WI38 (cell line): Measurements from ENCODE around the gene AKR1A1.

Experiments
- H3K4me3 ChIP-seq: 2 replicates; pipeline ENCODE4 v1.5.1; 2011; ENCODE audit warnings: low read depth, mild to moderate bottlenecking, control low read depth, low read length
- CTCF ChIP-seq: IDR thresholded peaks from 2 replicates; pipeline ENCODE4 v1.5.1; 2012; ENCODE audit warnings: low read depth, mild to moderate bottlenecking, control low read depth, low read length

Gene AKR1A1

GRCh38 chr1:45583264-45583665, 32.6 kb downstream of the AKR1A1 start:
- H3K4me3 ChIP-seq = peak overlapping the region; percentile 80
- no peak for TF ChIP-seq CTCF

- TF ChIP-seq CTCF = no peak
- peak within 1 kb of the TSS; percentile 80 for H3K4me3 ChIP-seq
These were observed 33.2 kb downstream of the AKR1A1 start, which contains the start of gene NASP for GRCh38 chr1:45583666-45584350. Gene NASP (plus strand): TSS chr1:45584041. CDS start chr1:45584147, 106 bp downstream.

GRCh38 chr1:45584351-45585109, 33.9 kb downstream of the AKR1A1 start:
- peak overlapping the region; percentile 80 for H3K4me3 ChIP-seq
- no peak for TF ChIP-seq CTCF

- no peak for TF ChIP-seq CTCF
- peak overlapping the region; percentile 80 for H3K4me3 ChIP-seq
These were observed 34.4 kb downstream of the AKR1A1 start for GRCh38 chr1:45585110-45585426.

GRCh38 chr1:45585496-45586075, 35.0 kb downstream of the AKR1A1 start:
- no peak for TF ChIP-seq CTCF
- peak overlapping the region; percentile 80 for H3K4me3 ChIP-seq

- H3K4me3 ChIP-seq = no peak overlapping the region
- TF ChIP-seq CTCF = no peak
These were observed 36.1 kb downstream of the AKR1A1 start for GRCh38 chr1:45586769-45587168.

- TF ChIP-seq CTCF = no peak
- no peak overlapping the region for H3K4me3 ChIP-seq
These were observed 39.2 kb downstream of the AKR1A1 start for GRCh38 chr1:45589861-45590260.
